ENCODE measurements around the gene PSMG4. TPM values are rescaled to one million over a fixed set of nuclear protein-coding genes. Genes with fewer than 3 reads are reported as not detected.

Gene PSMG4
- total and polyA plus RNA-seq, 9 of the 15 experiments (the other 6 are each of a cell fraction or from before 2014, with no cell fraction given): 12.9 to 185 (median 52.0) TPM

DNA sequence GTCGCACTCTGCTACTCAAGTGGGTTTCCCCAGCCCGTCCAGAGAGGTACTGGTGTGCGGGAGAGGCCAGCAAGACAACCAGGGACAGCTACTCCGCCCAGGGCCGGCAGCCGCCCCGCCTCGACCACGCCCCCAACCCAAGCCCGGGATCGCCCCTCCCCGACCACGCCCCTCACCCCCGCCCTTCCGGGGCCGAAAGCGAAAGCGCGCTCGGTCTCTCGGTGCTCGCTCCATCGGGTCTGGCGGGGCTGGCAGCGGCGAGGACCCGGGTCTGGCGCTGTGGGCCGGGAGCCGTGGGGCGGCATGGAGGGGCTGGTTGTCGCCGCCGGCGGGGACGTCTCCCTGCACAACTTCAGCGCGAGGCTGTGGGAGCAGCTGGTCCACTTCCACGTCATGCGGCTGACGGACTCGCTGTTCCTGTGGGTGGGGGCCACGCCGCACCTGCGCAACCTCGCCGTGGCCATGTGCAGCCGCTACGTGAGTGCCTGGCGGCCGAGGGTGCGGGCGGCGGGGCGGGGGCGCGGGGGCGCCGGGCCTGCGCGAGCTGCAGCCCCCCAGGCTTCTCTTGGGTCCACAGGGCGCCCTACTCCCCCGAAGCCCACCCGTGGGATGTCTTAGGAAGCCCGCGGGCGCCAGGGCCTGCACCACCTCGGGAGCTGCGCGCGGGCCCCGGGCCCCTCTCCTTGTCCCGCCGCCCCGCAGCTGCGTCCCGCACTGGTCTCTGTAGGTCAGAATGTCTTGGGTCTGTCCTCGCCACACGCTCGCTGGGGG lies at the start of gene PSMG4 (continued):
- TF ChIP-seq, protein P1, sequence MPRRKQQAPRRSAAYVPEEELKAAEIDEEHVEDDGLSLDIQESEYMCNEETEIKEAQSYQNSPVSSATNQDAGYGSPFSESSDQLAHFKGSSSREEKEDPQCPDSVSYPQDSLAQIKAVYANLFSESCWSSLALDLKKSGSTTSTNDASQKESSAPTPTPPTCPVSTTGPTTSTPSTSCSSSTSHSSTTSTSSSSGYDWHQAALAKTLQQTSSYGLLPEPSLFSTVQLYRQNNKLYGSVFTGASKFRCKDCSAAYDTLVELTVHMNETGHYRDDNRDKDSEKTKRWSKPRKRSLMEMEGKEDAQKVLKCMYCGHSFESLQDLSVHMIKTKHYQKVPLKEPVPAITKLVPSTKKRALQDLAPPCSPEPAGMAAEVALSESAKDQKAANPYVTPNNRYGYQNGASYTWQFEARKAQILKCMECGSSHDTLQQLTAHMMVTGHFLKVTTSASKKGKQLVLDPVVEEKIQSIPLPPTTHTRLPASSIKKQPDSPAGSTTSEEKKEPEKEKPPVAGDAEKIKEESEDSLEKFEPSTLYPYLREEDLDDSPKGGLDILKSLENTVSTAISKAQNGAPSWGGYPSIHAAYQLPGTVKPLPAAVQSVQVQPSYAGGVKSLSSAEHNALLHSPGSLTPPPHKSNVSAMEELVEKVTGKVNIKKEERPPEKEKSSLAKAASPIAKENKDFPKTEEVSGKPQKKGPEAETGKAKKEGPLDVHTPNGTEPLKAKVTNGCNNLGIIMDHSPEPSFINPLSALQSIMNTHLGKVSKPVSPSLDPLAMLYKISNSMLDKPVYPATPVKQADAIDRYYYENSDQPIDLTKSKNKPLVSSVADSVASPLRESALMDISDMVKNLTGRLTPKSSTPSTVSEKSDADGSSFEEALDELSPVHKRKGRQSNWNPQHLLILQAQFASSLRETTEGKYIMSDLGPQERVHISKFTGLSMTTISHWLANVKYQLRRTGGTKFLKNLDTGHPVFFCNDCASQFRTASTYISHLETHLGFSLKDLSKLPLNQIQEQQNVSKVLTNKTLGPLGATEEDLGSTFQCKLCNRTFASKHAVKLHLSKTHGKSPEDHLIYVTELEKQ (CRISPR knock-in tag; IDR thresholded peaks at IDR 0.05): no peak
- peak; percentile 85 for TF ChIP-seq CXXC5 (CRISPR knock-in tag; IDR thresholded peaks at IDR 0.05)
- no peak for TF ChIP-seq ZKSCAN8 (CRISPR knock-in tag; IDR thresholded peaks at IDR 0.05)
- TF ChIP-seq, protein P2, sequence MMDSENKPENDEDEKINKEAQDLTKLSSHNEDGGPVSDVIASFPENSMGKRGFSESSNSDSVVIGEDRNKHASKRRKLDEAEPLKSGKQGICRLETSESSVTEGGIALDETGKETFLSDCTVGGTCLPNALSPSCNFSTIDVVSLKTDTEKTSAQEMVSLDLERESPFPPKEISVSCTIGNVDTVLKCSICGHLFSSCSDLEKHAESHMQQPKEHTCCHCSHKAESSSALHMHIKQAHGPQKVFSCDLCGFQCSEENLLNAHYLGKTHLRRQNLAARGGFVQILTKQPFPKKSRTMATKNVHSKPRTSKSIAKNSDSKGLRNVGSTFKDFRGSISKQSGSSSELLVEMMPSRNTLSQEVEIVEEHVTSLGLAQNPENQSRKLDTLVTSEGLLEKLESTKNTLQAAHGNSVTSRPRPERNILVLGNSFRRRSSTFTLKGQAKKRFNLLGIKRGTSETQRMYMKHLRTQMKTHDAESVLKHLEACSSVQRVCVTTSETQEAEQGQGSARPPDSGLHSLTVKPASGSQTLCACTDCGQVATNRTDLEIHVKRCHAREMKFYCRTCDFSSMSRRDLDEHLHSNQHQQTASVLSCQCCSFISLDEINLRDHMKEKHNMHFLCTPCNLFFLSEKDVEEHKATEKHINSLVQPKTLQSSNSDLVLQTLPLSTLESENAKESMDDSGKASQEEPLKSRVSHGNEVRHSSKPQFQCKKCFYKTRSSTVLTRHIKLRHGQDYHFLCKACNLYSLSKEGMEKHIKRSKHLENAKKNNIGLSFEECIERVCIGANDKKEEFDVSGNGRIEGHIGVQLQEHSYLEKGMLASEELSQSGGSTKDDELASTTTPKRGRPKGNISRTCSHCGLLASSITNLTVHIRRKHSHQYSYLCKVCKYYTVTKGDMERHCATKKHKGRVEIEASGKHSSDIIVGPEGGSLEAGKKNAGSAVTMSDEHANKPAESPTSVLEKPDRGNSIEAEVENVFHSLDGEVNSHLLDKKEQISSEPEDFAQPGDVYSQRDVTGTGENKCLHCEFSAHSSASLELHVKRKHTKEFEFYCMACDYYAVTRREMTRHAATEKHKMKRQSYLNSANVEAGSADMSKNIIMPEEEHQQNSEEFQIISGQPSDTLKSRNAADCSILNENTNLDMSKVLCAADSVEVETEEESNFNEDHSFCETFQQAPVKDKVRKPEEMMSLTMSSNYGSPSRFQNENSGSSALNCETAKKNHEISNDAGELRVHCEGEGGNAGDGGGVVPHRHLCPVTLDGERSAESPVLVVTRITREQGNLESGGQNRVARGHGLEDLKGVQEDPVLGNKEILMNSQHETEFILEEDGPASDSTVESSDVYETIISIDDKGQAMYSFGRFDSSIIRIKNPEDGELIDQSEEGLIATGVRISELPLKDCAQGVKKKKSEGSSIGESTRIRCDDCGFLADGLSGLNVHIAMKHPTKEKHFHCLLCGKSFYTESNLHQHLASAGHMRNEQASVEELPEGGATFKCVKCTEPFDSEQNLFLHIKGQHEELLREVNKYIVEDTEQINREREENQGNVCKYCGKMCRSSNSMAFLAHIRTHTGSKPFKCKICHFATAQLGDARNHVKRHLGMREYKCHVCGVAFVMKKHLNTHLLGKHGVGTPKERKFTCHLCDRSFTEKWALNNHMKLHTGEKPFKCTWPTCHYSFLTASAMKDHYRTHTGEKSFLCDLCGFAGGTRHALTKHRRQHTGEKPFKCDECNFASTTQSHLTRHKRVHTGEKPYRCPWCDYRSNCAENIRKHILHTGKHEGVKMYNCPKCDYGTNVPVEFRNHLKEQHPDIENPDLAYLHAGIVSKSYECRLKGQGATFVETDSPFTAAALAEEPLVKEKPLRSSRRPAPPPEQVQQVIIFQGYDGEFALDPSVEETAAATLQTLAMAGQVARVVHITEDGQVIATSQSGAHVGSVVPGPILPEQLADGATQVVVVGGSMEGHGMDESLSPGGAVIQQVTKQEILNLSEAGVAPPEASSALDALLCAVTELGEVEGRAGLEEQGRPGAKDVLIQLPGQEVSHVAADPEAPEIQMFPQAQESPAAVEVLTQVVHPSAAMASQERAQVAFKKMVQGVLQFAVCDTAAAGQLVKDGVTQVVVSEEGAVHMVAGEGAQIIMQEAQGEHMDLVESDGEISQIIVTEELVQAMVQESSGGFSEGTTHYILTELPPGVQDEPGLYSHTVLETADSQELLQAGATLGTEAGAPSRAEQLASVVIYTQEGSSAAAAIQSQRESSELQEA (IDR thresholded peaks at IDR 0.05; ENCODE audit: low read depth): no peak
- TF ChIP-seq TAL1 (IDR thresholded peaks at IDR 0.05): no peak
- TF ChIP-seq PRPF4 (IDR thresholded peaks at IDR 0.05; ENCODE audit: insufficient read depth, low read depth, low read length, poor library complexity, severe bottlenecking): no peak
- TF ChIP-seq, protein P3, sequence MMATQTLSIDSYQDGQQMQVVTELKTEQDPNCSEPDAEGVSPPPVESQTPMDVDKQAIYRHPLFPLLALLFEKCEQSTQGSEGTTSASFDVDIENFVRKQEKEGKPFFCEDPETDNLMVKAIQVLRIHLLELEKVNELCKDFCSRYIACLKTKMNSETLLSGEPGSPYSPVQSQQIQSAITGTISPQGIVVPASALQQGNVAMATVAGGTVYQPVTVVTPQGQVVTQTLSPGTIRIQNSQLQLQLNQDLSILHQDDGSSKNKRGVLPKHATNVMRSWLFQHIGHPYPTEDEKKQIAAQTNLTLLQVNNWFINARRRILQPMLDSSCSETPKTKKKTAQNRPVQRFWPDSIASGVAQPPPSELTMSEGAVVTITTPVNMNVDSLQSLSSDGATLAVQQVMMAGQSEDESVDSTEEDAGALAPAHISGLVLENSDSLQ (IDR thresholded peaks at IDR 0.05): no peak
